Neutrophil (primary cell): ENCODE measurements around the gene ADAMTS2.

Experiments
- H3K27ac ChIP-seq: fragments of 200-600 bp; sonication (generic); 2 replicates; pipeline ENCODE4 v1.5.1; 2016; ENCODE audit warnings: mild to moderate bottlenecking, moderate library complexity
- H3K27me3 ChIP-seq: fragments of 200-600 bp; sonication (generic); 2 replicates; pipeline ENCODE4 v1.6.0; 2016; ENCODE audit warnings: mild to moderate bottlenecking
- H3K36me3 ChIP-seq: fragments of 200-600 bp; sonication (generic); 2 replicates; pipeline ENCODE4 v1.5.1; 2017
- H3K4me1 ChIP-seq, 2 experiments: fragments of 200-600 bp in 1 of 2; sonication (generic) in 1 of 2; 1 replicate in 1 of 2; 2 replicates in 1 of 2; pipeline versions ENCODE4 v1.5.1 to v1.6.1; 2013 to 2016; ENCODE audit warnings: low read depth in 1 of 2, low read length in 1 of 2, mild to moderate bottlenecking in 1 of 2, moderate library complexity in 1 of 2; ENCODE audit not compliant: control insufficient read depth in 1 of 2, insufficient read depth in 1 of 2
- H3K4me3 ChIP-seq, 2 experiments: fragments of 200-600 bp in 1 of 2; sonication (generic) in 1 of 2; 1 replicate in 1 of 2; 2 replicates in 1 of 2; pipeline ENCODE4 v1.5.1; 2013 to 2016; ENCODE audit warnings: low read depth in 1 of 2, low read length in 1 of 2, mild to moderate bottlenecking in 1 of 2, moderate library complexity in 1 of 2
- H3K9me3 ChIP-seq: fragments of 200-600 bp; sonication (generic); 2 replicates; pipeline ENCODE4 v1.5.1; 2016
- TF ChIP-seq, protein P1 (sequence below): fragments of 200-600 bp; sonication (generic); IDR thresholded peaks from 2 replicates; pipeline ENCODE4 v1.5.1; 2016; ENCODE audit warnings: antibody characterized with exemption

The ADAMTS2 gene

DNA sequence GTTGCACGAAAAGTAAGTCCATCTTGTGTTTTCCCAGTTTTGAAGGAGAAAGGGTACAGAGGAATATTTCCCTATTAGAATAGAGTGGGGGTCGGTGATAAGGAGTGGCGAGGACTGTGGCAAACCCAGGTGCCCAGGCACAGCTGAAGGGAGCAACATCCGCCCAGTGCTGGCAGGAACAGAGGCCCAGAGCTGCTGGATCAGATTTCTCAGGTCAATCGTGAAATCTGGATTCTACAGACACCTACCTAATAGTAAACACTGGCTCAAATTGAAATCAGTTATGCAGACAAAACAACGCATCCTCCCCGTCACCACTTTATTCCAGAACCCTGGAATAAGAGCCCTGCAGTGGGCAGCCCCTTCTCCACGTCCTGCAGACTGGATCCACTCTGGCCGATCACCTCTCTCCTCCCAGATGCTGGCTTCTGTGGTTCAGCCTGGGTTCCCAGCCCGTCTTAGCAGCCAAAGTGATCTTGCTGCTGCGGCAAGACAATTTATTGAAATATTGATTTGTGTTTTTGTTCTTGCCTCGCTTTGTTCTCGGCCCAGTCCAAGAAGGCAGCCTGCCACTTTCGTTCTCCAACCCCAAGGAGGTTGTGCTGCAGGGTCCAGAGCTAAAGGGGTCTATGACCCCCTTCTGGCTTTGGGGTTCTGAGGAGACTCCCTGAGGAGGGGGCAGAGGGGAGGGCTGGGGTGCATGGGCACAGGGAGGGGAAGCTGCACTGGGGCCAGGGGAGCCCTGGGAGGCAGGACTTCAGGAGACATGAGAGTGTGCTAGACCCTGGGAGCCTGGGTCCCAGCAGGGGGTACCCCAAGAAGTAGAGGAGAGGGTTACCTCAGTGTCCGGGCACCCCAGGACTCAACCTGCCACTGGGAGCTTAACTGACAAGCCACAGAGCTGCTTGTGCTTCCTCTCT lies 181.8 kb downstream of the ADAMTS2 start:
- H3K36me3 ChIP-seq, result no peaks in the 10 kb centered on the region
- TF ChIP-seq, protein P1, sequence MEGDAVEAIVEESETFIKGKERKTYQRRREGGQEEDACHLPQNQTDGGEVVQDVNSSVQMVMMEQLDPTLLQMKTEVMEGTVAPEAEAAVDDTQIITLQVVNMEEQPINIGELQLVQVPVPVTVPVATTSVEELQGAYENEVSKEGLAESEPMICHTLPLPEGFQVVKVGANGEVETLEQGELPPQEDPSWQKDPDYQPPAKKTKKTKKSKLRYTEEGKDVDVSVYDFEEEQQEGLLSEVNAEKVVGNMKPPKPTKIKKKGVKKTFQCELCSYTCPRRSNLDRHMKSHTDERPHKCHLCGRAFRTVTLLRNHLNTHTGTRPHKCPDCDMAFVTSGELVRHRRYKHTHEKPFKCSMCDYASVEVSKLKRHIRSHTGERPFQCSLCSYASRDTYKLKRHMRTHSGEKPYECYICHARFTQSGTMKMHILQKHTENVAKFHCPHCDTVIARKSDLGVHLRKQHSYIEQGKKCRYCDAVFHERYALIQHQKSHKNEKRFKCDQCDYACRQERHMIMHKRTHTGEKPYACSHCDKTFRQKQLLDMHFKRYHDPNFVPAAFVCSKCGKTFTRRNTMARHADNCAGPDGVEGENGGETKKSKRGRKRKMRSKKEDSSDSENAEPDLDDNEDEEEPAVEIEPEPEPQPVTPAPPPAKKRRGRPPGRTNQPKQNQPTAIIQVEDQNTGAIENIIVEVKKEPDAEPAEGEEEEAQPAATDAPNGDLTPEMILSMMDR, result no peak
- peaks cover 3 to 9% of the 10 kb centered on the region in 2 experiments for H3K4me1 ChIP-seq
- no peak overlapping the region for H3K4me3 ChIP-seq
- no peak overlapping the region for H3K27ac ChIP-seq
- peaks cover 34% of the 10 kb centered on the region for H3K27me3 ChIP-seq
- H3K9me3 ChIP-seq, result no peaks in the 10 kb centered on the region

DNA sequence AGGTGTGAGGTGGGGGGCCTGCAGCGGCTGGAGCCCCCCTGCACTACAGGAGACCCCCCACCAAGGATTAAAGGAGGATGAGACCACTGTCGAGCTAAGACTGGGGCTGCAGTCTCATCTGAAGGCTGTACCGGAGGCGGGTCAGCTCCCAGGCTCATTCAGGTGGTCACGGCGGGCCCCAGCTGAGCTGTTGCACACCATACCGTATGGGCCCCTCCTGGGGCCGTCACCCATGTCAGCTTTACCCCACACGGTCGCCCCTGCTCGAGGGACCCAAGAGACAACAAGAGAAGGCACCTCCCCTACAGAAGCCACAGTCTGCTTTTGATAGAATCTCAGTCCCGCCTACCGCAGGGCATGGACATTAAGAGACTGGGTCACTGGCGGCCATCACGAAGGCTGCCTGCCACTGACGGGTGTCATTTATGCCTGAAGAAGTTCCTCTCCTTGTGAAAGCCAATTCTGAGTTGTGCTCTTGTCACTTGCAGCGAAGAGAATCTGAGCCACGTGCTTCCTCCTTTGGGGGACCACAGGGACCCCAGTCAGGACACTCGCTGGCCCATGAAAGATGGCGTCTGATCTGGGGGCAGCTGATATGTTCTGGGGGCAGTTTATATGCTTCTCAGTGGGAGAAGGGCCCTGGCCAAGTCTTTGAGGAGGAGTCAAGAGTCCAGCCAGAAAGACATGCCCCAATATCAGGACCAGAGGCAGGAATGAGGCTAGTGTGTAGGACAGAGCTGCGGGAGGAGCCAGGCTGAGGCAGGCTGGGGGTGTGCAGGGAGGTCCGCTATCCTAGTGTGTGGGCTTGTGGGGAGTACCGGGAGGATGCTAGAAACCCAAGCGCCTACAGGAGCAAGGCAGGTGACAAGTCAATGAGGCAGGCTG lies 182.7 kb downstream of the ADAMTS2 start:
- Histone ChIP-seq H3K27ac (no peak overlapping the region), H3K36me3 (no peaks in the 10 kb centered on the region), H3K27me3 (peaks cover 25% of the 10 kb centered on the region), H3K4me3 (no peak overlapping the region), H3K4me1 (peaks cover 3 to 9% of the 10 kb centered on the region in 2 experiments), H3K9me3 (no peaks in the 10 kb centered on the region)
- TF ChIP-seq, protein P1, result no peak

DNA sequence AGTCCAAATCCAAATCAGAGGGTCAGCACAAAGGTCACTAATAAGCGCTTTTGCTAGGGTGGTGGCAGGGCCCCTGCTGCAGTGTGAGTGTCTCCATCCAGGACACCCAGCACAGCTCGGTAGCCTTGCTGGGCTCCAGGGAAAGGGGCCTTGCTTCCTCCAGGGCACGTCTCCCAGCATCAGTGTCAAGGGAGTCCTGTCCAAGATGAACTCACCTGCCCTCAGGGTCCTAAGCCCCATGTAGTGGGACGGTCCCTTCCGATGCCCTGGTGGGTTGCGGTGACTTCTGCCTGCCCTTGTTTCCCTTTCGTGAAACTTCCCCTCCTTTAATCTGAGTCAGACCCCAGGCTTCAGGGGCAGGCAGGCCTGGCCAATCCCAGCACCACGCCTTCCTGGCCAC lies 183.4 kb downstream of the ADAMTS2 start:
- peaks cover 1 to 2% of the 10 kb centered on the region in 2 experiments for H3K4me1 ChIP-seq
- no peaks in the 10 kb centered on the region for H3K9me3 ChIP-seq
- H3K27me3 ChIP-seq, result peaks cover 18% of the 10 kb centered on the region
- no peak overlapping the region for H3K27ac ChIP-seq
- TF ChIP-seq, protein P1, result no peak
- H3K4me3 ChIP-seq, result no peak overlapping the region
- no peaks in the 10 kb centered on the region for H3K36me3 ChIP-seq

DNA sequence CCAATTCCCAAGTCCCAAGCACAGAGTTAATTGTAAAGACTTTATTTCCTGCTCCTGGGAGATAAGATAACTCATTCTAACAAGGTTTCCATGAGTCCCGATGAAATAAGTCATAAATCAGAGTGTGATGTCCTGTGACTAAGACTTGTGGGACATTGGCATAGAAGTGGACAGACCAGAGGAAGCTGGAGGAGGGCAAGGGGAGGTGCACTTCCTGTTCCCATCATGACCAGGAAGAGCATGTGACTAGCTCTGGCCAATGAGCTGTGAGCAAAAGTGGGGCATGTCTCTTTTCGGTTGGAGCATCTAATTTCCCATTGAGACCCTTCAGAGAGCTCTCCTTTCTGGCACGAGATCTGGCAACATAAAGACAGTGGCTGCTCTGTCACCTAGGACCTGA lies 184.7 kb downstream of the ADAMTS2 start:
- Histone ChIP-seq H3K9me3 (no peaks in the 10 kb centered on the region), H3K4me1 (no peaks in the 10 kb centered on the region), H3K27me3 (peaks cover 5% of the 10 kb centered on the region), H3K4me3 (no peak overlapping the region), H3K36me3 (no peaks in the 10 kb centered on the region), H3K27ac (no peak overlapping the region)
- TF ChIP-seq, protein P1, result no peak

DNA sequence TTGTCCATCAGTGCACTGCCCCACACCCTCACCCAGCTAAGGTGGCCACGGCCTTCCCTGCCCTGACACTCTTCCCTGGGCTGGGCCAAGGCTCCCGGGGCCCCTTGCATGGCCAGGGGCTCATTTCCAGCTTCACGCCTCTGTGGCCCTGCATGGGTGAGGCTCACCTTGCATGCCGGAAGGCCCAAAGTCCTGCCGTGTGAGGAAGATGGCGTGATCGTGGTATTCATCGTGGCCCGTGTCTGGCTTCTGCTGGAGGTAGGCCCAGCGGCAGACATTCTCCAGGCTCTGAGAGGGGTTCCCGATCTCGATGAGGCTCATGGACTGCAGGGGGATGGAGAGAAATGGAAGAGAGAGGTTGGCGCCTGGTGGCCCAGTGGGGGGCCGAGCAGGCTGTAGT lies 186.7 kb downstream of the ADAMTS2 start:
- no peaks in the 10 kb centered on the region for H3K9me3 ChIP-seq
- no peaks in the 10 kb centered on the region for H3K36me3 ChIP-seq
- H3K4me3 ChIP-seq, result no peak overlapping the region
- H3K4me1 ChIP-seq, result no peaks in the 10 kb centered on the region
- H3K27me3 ChIP-seq, result no peaks in the 10 kb centered on the region
- no peak overlapping the region for H3K27ac ChIP-seq
- TF ChIP-seq, protein P1, result no peak
